Glutamatergic neuron (in vitro differentiated cells): ENCODE measurements around the gene ADAMTSL1. TPM values are rescaled to one million over a fixed set of nuclear protein-coding genes. Genes with fewer than 3 reads are reported as not detected.

Source experiments
- DNase-seq: peaks from one replicate; pipeline ENCODE4 v3.0.0; 2022
- H3K27ac Mint-ChIP-seq: one replicate; pipeline ENCODE4 v1.8.0; 2020; ENCODE audit warnings: mild to moderate bottlenecking, mixed read lengths, inconsistent platforms; ENCODE audit not compliant: unreplicated experiment
- H3K27me3 Mint-ChIP-seq: one replicate; pipeline ENCODE4 v1.8.0; 2020; ENCODE audit warnings: mild to moderate bottlenecking, moderate library complexity, mixed read lengths, inconsistent platforms; ENCODE audit not compliant: unreplicated experiment
- H3K36me3 Mint-ChIP-seq: one replicate; pipeline ENCODE4 v1.8.0; 2020; ENCODE audit warnings: mild to moderate bottlenecking, mixed read lengths, inconsistent platforms; ENCODE audit not compliant: unreplicated experiment
- H3K4me1 Mint-ChIP-seq: one replicate; pipeline ENCODE4 v1.8.0; 2020; ENCODE audit warnings: mild to moderate bottlenecking, low read depth, mixed read lengths, inconsistent platforms; ENCODE audit not compliant: unreplicated experiment
- H3K4me3 Mint-ChIP-seq: one replicate; pipeline ENCODE4 v1.8.0; 2020; ENCODE audit warnings: mild to moderate bottlenecking, mixed read lengths, inconsistent platforms; ENCODE audit not compliant: unreplicated experiment
- H3K9me3 Mint-ChIP-seq: one replicate; pipeline ENCODE4 v1.8.0; 2020; ENCODE audit warnings: mild to moderate bottlenecking, moderate library complexity, mixed read lengths, inconsistent platforms; ENCODE audit not compliant: unreplicated experiment
- CTCF ChIP-seq: fragments of 200-600 bp; sonication (generic); IDR thresholded peaks from one replicate; pipeline ENCODE4 v1.5.0; 2021; ENCODE audit not compliant: partially characterized antibody, unreplicated experiment
- total RNA-seq: library from RNA; stranded (reverse); fragmentation: NEBNext Ultra II Directional; extraction: Animal tissue kit (Norgen Biotek cat#: 25700); gene quantifications from one replicate; pipeline ENCODE4 v1.2.1, GENCODE V29; 2021; ENCODE audit not compliant: unreplicated experiment

Gene ADAMTSL1
- total RNA-seq, 1 donor from 2014 or later = 0.91 TPM

GRCh38 chr9:18906656-18907395, 432.9 kb downstream of the ADAMTSL1 start:
- H3K4me3 Mint-ChIP-seq = no peak overlapping the region
- peaks cover 3% of the 10 kb centered on the region for H3K27me3 Mint-ChIP-seq
- H3K27ac Mint-ChIP-seq = no peak overlapping the region
- peaks cover 5% of the 10 kb centered on the region for H3K4me1 Mint-ChIP-seq
- H3K36me3 Mint-ChIP-seq = no peaks in the 10 kb centered on the region
- TF ChIP-seq CTCF = no peak
- no peaks in the 10 kb centered on the region for H3K9me3 Mint-ChIP-seq
- DNase-seq = no peak

- DNase-seq = no peak
- Mint-ChIP-seq H3K4me3 (no peak overlapping the region), H3K9me3 (no peaks in the 10 kb centered on the region), H3K27ac (no peak overlapping the region), H3K27me3 (peaks cover 3% of the 10 kb centered on the region), H3K36me3 (no peaks in the 10 kb centered on the region), H3K4me1 (peaks cover 5% of the 10 kb centered on the region)
- TF ChIP-seq CTCF = no peak
These were observed 434.1 kb downstream of the ADAMTSL1 start for GRCh38 chr9:18907927-18908625.

GRCh38 chr9:18909140-18910018, 435.4 kb downstream of the ADAMTSL1 start:
- no peak for TF ChIP-seq CTCF
- Mint-ChIP-seq H3K9me3 (no peaks in the 10 kb centered on the region), H3K4me3 (no peak overlapping the region), H3K27me3 (peaks cover 3% of the 10 kb centered on the region), H3K27ac (no peak overlapping the region), H3K4me1 (peaks cover 5% of the 10 kb centered on the region), H3K36me3 (no peaks in the 10 kb centered on the region)
- no peak for DNase-seq

GRCh38 chr9:18910435-18910834, 436.5 kb downstream of the ADAMTSL1 start:
- Mint-ChIP-seq H3K9me3 (no peaks in the 10 kb centered on the region), H3K27ac (no peak overlapping the region), H3K27me3 (peaks cover 3% of the 10 kb centered on the region), H3K4me1 (peaks cover 5% of the 10 kb centered on the region), H3K4me3 (no peak overlapping the region), H3K36me3 (no peaks in the 10 kb centered on the region)
- DNase-seq = no peak
- TF ChIP-seq CTCF = no peak
